ENCODE measurements around the gene TMEM185B.

TMEM185B gene

GRCh38 chr2:120195553-120195952 is 27.6 kb downstream of the TMEM185B start:
- TF ChIP-seq POLR2AphosphoS5 (IDR thresholded peaks at IDR 0.05; ENCODE audit: low read depth, low read length) (no peak), TAF1 (IDR thresholded peaks at IDR 0.05; ENCODE audit: borderline replicate concordance, low read depth, low read length) (no peak), POLR2A (IDR thresholded peaks at IDR 0.05; ENCODE audit: low read depth, low read length) (no peak)
- no peak for FAIRE-seq
- no peak for DNase-seq (ENCODE audit: insufficient read length)

- TF ChIP-seq POLR2A (IDR thresholded peaks at IDR 0.05; ENCODE audit: low read depth, low read length) (no peak), TAF1 (IDR thresholded peaks at IDR 0.05; ENCODE audit: borderline replicate concordance, low read depth, low read length) (no peak), POLR2AphosphoS5 (IDR thresholded peaks at IDR 0.05; ENCODE audit: low read depth, low read length) (no peak)
- FAIRE-seq (no peak), DNase-seq (ENCODE audit: insufficient read length) (no peak)
Measured at GRCh38 chr2:120192280-120192679, 30.9 kb downstream of the TMEM185B start.

- DNase-seq (ENCODE audit: insufficient read length) = no peak
- no peak for TF ChIP-seq POLR2A (IDR thresholded peaks at IDR 0.05; ENCODE audit: low read depth, low read length)
- no peak for TF ChIP-seq TAF1 (IDR thresholded peaks at IDR 0.05; ENCODE audit: borderline replicate concordance, low read depth, low read length)
- TF ChIP-seq POLR2AphosphoS5 (IDR thresholded peaks at IDR 0.05; ENCODE audit: low read depth, low read length) = no peak
- no peak for FAIRE-seq
Measured at GRCh38 chr2:120189189-120189588, 34.0 kb downstream of the TMEM185B start.

- peak; percentile 9 for FAIRE-seq
- DNase-seq (ENCODE audit: insufficient read length) = no peak
Measured at GRCh38 chr2:120182019-120182560, 41.1 kb downstream of the TMEM185B start.

GRCh38 chr2:120180066-120180465 is 43.1 kb downstream of the TMEM185B start:
- no peak for TF ChIP-seq POLR2A (IDR thresholded peaks at IDR 0.05; ENCODE audit: low read depth, low read length)
- TF ChIP-seq TAF1 (IDR thresholded peaks at IDR 0.05; ENCODE audit: borderline replicate concordance, low read depth, low read length) = no peak
- TF ChIP-seq POLR2AphosphoS5 (IDR thresholded peaks at IDR 0.05; ENCODE audit: low read depth, low read length) = no peak
- no peak for FAIRE-seq
- DNase-seq (ENCODE audit: insufficient read length) = no peak

More at GRCh38 chr2:120182019-120182560, 41.1 kb downstream of the TMEM185B start:
- TF ChIP-seq POLR2AphosphoS5 (IDR thresholded peaks at IDR 0.05; ENCODE audit: low read depth, low read length) (no peak), POLR2A (IDR thresholded peaks at IDR 0.05; ENCODE audit: low read depth, low read length) (no peak), TAF1 (IDR thresholded peaks at IDR 0.05; ENCODE audit: borderline replicate concordance, low read depth, low read length) (no peak)

GRCh38 chr2:120179396-120179795 is 43.8 kb downstream of the TMEM185B start:
- FAIRE-seq (no peak), DNase-seq (ENCODE audit: insufficient read length) (no peak)
- TF ChIP-seq POLR2AphosphoS5 (IDR thresholded peaks at IDR 0.05; ENCODE audit: low read depth, low read length) (no peak), POLR2A (IDR thresholded peaks at IDR 0.05; ENCODE audit: low read depth, low read length) (no peak), TAF1 (IDR thresholded peaks at IDR 0.05; ENCODE audit: borderline replicate concordance, low read depth, low read length) (no peak)

GRCh38 chr2:120177973-120178372 is 45.2 kb downstream of the TMEM185B start:
- DNase-seq (ENCODE audit: insufficient read length) (no peak), FAIRE-seq (peak; percentile 30)
- TF ChIP-seq POLR2A (IDR thresholded peaks at IDR 0.05; ENCODE audit: low read depth, low read length) (no peak), TAF1 (IDR thresholded peaks at IDR 0.05; ENCODE audit: borderline replicate concordance, low read depth, low read length) (no peak), POLR2AphosphoS5 (IDR thresholded peaks at IDR 0.05; ENCODE audit: low read depth, low read length) (no peak)

GRCh38 chr2:120177001-120177621 is 46.1 kb downstream of the TMEM185B start:
- peak; percentile 96 for FAIRE-seq
- TF ChIP-seq POLR2AphosphoS5 (IDR thresholded peaks at IDR 0.05; ENCODE audit: low read depth, low read length) (peak; percentile 85), POLR2A (IDR thresholded peaks at IDR 0.05; ENCODE audit: low read depth, low read length) (peak; percentile 90), TAF1 (IDR thresholded peaks at IDR 0.05; ENCODE audit: borderline replicate concordance, low read depth, low read length) (peak; percentile 59; the same call in 1 of the 2 replicates)
- DNase-seq (ENCODE audit: insufficient read length) = peak; percentile 56

- TF ChIP-seq POLR2AphosphoS5 (IDR thresholded peaks at IDR 0.05; ENCODE audit: low read depth, low read length) (no peak), TAF1 (IDR thresholded peaks at IDR 0.05; ENCODE audit: borderline replicate concordance, low read depth, low read length) (no peak), POLR2A (IDR thresholded peaks at IDR 0.05; ENCODE audit: low read depth, low read length) (no peak)
- no peak for DNase-seq (ENCODE audit: insufficient read length)
- FAIRE-seq = peak; percentile 5
Measured at GRCh38 chr2:120176526-120176925, 46.7 kb downstream of the TMEM185B start.

GRCh38 chr2:120174963-120175581 is 48.1 kb downstream of the TMEM185B start:
- FAIRE-seq (peak; percentile 40), DNase-seq (ENCODE audit: insufficient read length) (no peak)
- no peak for TF ChIP-seq TAF1 (IDR thresholded peaks at IDR 0.05; ENCODE audit: borderline replicate concordance, low read depth, low read length)
- TF ChIP-seq POLR2AphosphoS5 (IDR thresholded peaks at IDR 0.05; ENCODE audit: low read depth, low read length) = no peak
- no peak for TF ChIP-seq POLR2A (IDR thresholded peaks at IDR 0.05; ENCODE audit: low read depth, low read length)
